ENCODE data around the gene TYSND1.
A peak's percentile ranks its signal among the peaks of the same experiment; 100 is the strongest.
"Not testable (repeated sequence)": the region's sequence is repeated elsewhere in the genome, so short reads cannot be mapped to it uniquely, and the experiment has no call there.

Gene TYSND1, protein sequence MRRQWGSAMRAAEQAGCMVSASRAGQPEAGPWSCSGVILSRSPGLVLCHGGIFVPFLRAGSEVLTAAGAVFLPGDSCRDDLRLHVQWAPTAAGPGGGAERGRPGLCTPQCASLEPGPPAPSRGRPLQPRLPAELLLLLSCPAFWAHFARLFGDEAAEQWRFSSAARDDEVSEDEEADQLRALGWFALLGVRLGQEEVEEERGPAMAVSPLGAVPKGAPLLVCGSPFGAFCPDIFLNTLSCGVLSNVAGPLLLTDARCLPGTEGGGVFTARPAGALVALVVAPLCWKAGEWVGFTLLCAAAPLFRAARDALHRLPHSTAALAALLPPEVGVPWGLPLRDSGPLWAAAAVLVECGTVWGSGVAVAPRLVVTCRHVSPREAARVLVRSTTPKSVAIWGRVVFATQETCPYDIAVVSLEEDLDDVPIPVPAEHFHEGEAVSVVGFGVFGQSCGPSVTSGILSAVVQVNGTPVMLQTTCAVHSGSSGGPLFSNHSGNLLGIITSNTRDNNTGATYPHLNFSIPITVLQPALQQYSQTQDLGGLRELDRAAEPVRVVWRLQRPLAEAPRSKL

DNA sequence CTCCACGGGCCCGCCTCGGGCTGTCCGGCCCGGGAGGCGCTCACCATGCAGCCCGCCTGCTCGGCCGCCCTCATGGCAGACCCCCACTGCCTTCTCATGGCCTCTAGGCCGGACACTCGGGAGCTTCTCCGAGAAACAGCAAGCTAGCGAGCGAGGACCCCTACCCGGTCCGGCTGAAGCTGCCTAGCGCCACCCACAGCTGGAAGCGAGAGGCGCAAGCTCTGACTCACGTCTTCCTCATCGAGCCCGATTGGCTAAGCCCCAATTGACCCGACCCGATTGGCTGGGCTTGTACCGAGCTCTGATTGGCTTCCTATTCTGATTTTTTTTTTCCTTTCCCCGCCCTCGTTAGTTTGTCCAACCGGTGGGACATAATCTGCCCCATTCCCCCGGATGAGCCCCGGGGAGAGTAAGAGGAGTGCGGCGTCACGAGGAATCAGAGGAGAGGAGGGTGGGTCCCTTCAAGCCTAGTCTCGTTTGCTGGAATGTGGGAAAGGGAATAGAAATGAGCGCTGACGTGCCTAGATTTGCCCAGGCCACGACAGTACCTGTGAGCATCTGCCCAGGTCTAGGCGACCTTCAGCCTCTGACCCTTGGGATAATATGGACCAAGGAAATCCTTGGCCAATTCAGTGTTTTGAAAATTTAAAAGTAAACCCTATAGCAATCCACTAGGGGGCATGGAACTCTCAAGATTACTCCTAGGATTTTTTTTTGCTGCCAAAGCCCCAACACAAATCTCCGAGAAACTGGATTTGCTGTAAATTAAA lies at the start of gene TYSND1:
Gene TYSND1 (minus strand): TSS at position 212 of the 770 bp plus-strand sequence. CDS start 114 bp downstream, at position 98.
- DNase-seq, result peak; percentile 98

DNA sequence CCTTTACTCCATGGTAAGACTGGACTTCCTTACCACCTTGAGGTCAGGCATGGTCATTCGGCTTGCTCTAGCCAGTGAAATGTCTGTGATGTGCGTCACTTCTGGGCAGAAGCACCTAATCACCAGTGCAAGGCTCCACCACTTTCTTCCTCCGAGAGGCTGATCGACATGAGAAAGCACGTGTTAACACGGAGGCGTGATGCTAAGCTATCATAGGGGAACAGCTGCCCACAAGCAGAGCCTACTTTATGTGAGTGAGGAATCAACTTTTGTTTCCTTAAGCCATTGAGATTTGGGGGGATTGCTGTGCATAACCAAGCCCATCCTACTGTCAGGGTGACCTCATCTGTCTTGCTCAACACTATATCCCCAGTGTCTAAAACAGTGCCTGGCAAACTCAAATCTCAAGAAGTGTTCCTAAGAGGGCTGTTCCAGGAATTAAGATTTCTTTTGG lies 46.9 kb upstream of the TYSND1 start:
- peak; percentile 54 for DNase-seq

DNA sequence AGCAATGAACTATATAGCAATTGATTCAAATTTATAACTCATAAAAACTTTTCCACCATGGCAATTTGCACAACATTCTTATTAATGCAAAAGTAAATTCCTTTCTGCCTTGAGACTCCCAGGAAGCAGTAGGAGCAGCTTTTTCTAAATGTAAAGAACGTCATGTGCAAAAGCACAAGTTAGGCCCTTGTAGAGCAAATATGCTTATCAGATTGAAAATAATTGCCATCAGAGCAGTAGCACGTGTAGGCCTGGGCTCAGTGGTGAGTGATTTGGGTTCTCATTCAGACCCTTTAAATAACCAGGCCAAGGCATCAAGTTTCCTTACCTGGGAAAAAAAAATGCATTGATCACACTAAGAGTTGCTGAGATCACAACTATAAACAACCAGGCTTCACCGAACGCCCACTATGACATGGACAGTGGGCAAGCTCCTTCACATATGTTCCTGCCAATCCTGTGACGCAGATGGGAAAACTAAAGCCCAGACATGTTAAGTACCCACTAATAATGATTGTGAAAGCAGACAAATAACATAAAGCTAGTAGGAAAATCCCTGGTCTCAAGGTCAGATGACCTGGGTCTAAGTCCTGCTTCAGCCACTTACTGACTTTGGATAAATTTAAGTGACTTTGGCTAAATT lies 45.9 kb upstream of the TYSND1 start:
- DNase-seq, result peak; percentile 68

- DNase-seq, result peak; percentile 99
Measured at GRCh38 chr10:70191972-70192305, 45.4 kb upstream of the TYSND1 start.

DNA sequence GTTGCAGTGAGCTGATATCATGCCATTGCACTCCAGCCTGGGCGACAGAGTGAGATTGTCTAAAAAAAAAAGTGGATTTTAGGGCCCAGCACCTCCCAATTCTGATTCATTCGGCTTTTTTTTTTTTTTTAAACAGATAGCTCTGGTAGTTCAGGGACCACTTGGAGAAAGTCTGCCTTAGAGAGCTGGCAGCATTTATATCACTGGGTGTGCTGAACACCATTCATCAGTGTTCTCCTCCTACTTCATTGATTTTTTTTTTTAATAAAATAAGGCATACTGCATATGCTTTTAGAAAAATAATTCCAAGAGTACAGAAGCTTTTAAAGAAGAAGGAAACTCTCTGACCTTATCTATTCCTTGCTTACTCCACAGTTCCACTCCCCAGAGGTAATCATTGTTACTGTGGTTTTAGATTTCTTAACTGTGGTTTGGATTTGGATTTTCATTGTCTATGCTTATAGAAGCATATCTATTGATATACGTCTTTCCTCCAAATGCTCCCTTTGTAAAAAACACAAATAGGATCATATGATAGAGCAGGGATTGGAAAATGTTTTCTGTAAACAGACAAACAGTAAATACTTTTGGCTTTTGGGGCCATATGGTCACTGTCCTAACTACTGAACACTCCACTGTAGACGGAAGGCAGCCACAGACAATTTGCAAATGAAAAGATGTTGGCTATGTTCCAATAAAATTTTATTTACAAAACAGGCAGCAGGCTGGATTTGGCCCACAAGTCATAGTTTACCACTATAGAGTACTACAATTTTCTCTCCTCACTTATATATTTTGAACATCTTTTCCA lies 44.9 kb upstream of the TYSND1 start:
- peak; percentile 46 for DNase-seq

GRCh38 chr10:70190581-70190980 lies 44.1 kb upstream of the TYSND1 start:
- DNase-seq, result peak; percentile 40

- DNase-seq, result no peak
Measured at GRCh38 chr10:70190102-70190501, 43.6 kb upstream of the TYSND1 start.

GRCh38 chr10:70188768-70189167 lies 42.3 kb upstream of the TYSND1 start:
- DNase-seq, result no peak

DNA sequence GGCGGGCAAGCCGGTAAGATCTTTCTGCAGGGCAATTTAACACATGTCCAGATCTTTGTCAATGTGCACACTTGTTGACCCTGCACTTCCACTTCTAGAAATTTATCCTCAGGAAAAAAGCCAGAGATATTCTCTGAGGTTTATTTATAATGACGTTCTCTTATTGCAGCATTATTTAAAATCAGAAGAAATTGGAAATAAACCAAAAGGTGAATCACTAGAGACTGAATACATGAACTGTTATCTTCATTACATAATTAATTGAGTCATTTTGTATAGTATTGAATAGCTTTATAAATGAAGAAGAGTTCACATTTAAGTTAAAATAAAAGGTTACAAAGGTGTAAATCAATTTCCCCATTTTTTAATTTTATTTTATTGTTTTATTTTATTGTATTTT lies 40.1 kb upstream of the TYSND1 start:
- DNase-seq, result peak; percentile 50

- no peak for DNase-seq
Measured at GRCh38 chr10:70186090-70186489, 39.6 kb upstream of the TYSND1 start.

GRCh38 chr10:70183304-70183703 lies 36.8 kb upstream of the TYSND1 start:
- DNase-seq, result no peak

GRCh38 chr10:70179209-70179608 lies 32.7 kb upstream of the TYSND1 start:
- not testable (repeated sequence) for DNase-seq

DNA sequence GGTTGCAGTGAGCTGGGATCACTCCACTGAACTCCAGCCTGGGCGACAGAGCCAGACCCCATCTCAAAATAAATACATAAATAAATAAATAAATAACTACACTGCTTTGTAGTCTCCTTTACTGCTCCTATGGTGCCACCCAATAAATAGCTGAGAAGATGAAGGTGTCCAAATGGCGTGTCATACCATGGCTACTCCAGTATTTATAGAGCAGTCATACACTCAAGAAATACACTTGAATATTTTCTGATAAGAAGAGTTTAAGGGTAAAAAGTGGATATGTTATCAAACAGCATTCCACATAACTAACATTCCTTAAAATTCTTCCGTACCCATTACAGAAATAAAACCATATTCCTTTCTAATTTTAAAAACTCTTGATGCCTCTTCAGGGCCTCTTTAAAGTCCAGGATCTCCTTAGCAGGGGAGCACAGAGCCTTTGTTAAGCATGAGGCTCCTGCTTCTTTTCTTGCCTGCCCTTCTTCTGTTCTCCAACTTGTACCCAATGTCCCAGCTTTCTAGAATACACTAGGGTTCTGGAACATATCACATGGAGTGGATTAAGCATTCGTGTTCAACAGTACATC lies 31.7 kb upstream of the TYSND1 start:
- DNase-seq, result no peak

DNA sequence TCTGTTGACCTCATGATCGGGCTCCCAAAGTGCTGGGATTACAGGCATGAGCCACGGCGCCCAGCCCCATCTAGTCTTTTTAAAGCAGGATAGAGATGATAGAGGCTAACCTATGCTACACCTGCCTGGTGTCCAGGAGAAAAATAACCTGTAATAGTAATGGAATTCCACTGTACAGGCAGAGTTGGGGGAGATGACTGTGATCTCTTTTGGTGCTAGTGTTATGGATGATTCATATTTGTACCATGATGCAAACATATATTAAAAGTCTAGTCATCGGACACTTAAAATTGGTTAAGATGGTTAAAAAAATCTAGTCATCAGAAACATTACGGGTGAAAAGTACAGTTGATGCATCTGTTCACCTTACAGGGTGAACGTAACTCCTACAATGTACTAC lies 29.9 kb upstream of the TYSND1 start:
- DNase-seq, result peak; percentile 61

GRCh38 chr10:70175516-70175915 lies 29.0 kb upstream of the TYSND1 start:
- no peak for DNase-seq

GRCh38 chr10:70174058-70174741 lies 27.7 kb upstream of the TYSND1 start:
- DNase-seq, result peak; percentile 21

GRCh38 chr10:70169649-70170364 lies 23.3 kb upstream of the TYSND1 start:
- peak; percentile 11 for DNase-seq

- no peak for DNase-seq
Measured at GRCh38 chr10:70169011-70169410, 22.5 kb upstream of the TYSND1 start.

GRCh38 chr10:70167246-70167645 lies 20.7 kb upstream of the TYSND1 start:
- DNase-seq, result no peak

DNA sequence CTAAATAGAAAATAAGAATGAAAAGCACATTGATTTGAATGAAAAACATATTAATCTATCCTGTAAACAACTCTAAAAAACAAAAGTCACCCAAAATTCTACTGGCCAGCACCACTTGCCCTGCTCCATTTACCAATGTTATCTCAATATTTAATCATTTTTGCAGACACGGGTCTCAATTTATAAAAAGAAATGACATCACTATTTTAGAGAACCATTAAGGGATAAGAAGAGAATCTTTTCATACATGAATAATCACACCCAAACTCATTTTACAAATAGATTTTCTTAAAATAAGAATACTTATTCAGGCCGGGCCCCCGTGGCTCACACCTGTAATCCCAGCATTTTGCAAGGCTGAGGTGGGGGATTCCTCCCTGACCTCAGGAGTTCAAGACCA lies 19.9 kb upstream of the TYSND1 start:
- DNase-seq, result no peak

DNA sequence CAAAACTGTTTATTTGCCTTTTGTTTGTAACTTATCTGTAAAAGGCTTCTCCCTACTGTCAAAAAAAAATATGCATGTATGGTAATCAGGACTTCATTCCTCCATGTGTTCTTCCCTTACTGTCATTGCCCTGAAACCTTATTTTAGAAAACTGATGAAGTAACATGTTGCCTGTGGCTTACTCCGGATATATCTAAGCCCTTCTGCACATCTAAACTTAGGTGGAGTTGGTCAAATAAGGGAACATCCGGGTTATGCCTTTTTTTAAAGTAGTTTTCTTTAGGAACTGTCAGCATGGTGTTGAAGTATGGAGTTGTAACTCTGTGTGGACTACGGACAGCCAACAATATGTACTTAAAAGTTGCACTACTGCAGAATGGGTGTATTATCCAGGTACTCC lies 17.7 kb upstream of the TYSND1 start:
- no peak for DNase-seq

Data from HCEC 1CT (cell line).